ENCODE measurements around the gene SMAD1.

The SMAD1 gene

DNA sequence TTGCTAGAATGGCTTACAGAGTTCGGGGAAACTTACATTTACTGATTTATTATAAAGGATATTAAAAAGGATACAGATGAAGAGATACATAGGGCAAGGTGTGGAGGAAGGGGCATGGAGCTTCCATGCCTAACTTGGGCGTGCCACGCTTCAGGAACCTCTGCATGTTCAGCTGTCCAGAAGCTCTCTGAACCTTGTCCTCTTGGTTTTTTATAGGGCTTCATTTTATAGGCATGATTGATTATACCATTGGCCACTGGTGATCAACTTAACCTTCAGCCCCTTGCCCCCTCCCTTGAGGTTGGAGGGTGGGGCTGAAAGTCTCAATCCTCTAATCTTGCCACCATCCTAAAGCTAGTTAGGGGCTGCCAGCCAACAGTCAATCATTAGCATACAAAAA, 10.7 kb downstream of the SMAD1 start:
- no peak for TF ChIP-seq CTCF (IDR thresholded peaks at IDR 0.05; ENCODE audit: low read depth, low read length, missing control alignments)
- DNase-seq (ENCODE audit: extremely low read depth, low read depth), result no peak
- no peak overlapping the region for H3K4me3 ChIP-seq (replicated peaks; ENCODE audit: low read depth, low read length)

DNA sequence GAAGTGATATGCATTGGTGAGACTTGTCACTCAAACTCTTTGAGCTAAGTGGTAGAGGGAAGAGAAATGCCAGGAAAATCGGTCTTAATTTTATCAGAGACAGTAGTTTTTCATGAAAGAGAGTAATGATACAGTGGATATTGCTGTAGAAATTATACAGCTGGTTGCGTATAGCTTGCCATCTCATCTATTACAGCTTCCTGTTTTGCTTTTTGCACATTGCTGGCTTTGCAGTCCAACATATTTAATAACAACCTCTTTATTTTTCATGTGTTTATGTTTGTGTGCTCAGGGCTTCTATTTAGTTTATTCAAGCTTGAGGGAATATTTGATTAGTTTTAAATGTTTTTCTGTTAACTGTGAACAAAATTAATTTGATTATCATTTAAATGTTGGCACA, 11.5 kb downstream of the SMAD1 start:
- no peak overlapping the region for H3K4me3 ChIP-seq (replicated peaks; ENCODE audit: low read depth, low read length)
- no peak for DNase-seq (ENCODE audit: extremely low read depth, low read depth)
- no peak for TF ChIP-seq CTCF (IDR thresholded peaks at IDR 0.05; ENCODE audit: low read depth, low read length, missing control alignments)

DNA sequence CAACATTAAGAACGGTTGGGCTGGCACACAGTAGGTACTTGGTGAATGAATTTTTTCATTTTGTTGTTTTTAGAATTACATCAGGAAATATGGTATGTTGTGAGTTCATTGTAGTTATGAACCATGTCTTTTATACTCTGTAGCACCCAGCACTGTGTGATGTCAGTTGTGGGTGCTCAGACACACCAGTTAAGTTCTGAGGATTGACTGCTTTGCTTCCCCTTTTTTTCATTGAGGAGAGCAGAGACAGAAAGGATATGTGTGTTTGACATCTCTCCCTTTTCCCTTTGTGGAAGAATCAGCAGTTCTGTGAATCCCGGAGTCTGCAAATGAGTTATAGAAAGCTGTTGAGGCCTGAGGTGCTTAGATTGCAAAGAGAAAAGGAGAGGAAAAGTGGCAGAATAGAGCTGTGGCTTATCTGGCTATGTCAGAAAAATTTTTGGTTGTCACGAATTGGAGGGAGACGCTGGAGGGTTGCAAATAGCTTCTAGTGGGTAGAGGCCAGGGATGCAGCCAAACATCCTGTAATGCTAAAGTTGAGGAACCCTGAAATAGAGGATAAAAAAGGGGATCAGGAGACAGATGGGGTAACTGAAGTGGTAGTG, 13.1 kb downstream of the SMAD1 start:
- TF ChIP-seq CTCF (IDR thresholded peaks at IDR 0.05; ENCODE audit: low read depth, low read length, missing control alignments), result no peak
- no peak overlapping the region for H3K4me3 ChIP-seq (replicated peaks; ENCODE audit: low read depth, low read length)
- no peak for DNase-seq (ENCODE audit: extremely low read depth, low read depth)

GRCh38 chr4:145496292-145496691, 14.6 kb downstream of the SMAD1 start:
- H3K4me3 ChIP-seq (replicated peaks; ENCODE audit: low read depth, low read length), result no peak overlapping the region
- no peak for TF ChIP-seq CTCF (IDR thresholded peaks at IDR 0.05; ENCODE audit: low read depth, low read length, missing control alignments)
- no peak for DNase-seq (ENCODE audit: extremely low read depth, low read depth)

DNA sequence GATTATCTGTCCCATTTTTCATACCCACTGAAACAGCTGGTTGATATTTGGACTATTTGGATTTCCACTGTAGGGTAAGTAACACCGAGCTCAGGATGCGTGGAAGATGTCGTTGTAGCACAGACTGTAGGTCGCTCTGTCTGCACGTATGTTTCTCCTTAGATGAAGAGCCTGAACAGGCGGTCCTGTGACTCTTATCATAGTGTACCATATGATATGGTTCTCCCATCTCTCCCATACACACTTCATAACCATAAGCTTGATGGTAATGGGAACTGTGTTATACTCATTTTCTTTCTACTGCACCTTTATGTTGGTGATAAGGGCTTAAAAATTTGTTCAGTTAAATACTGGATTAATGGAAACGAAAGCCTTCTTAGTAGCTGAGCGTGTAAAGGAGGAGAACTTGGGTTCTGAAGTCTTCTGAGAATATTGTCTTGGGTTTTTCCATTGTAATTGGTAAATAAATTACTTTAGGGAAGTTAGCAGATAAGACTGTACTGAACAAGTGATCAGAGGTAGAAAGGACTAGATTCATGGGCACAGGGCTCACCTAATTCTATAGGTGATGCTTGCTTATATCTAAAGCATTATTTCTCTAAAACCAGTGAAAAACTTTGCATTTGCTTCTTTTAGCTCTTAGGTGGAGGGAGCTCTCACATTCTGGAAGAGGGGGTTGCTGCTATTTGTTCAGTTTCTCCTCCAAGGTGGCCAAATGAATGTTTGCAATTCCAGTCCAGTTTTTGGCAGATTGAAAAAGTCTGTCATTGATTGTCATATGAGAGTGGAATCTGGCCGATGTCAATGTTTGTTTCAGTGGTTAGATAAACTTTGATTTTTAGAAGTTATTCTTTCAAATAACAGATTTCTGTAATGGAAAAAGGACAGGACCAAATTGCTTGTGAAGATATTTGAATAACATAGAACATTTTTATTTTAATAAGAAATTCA, 15.8 kb downstream of the SMAD1 start:
- TF ChIP-seq CTCF (IDR thresholded peaks at IDR 0.05; ENCODE audit: low read depth, low read length, missing control alignments), result no peak
- H3K4me3 ChIP-seq (replicated peaks; ENCODE audit: low read depth, low read length), result no peak overlapping the region

GRCh38 chr4:145498430-145498829, 16.8 kb downstream of the SMAD1 start:
- no peak overlapping the region for H3K4me3 ChIP-seq (replicated peaks; ENCODE audit: low read depth, low read length)
- no peak for TF ChIP-seq CTCF (IDR thresholded peaks at IDR 0.05; ENCODE audit: low read depth, low read length, missing control alignments)
- no peak for DNase-seq (ENCODE audit: extremely low read depth, low read depth)

More for the DNA sequence above, 15.8 kb downstream of the SMAD1 start:
- DNase-seq (ENCODE audit: extremely low read depth, low read depth), result no peak

Data from HFF-Myc (cell line).